Ureter (tissue), 1 donor: ENCODE measurements around the gene ZNF440. TPM values are rescaled to one million over a fixed set of nuclear protein-coding genes. Genes with fewer than 3 reads are reported as not detected.

ENCODE experiments used
- total RNA-seq: library from RNA; stranded (reverse); gene quantifications from one replicate; pipeline ENCODE4 v1.2.4, GENCODE V29; 2023
- donor health status: DM: yes; HTN: yes; CAD: no.

Gene ZNF440
- total RNA-seq, 1 donor from 2014 or later: 74.7 TPM

Other genes starting within 250 kb of the ZNF440 start
- gene ACP5, start 236.6 kb upstream of the ZNF440 start, total RNA-seq: 19.9 TPM
- gene ZNF627, start 216.8 kb upstream of the ZNF440 start, total RNA-seq: 20.7 TPM
- 21.5 TPM for gene ZNF823, start 75.3 kb upstream of the ZNF440 start, total RNA-seq
- gene ZNF441, start 47.3 kb upstream of the ZNF440 start, total RNA-seq: 17.9 TPM
- gene ZNF491, start 15.8 kb upstream of the ZNF440 start, total RNA-seq: 2.3 TPM
- 25.3 TPM for gene ZNF439, start 34.5 kb downstream of the ZNF440 start, total RNA-seq
- 17.9 TPM for gene ZNF69, start 73.5 kb downstream of the ZNF440 start, total RNA-seq
- 27.0 TPM for gene ZNF700, start 110.8 kb downstream of the ZNF440 start, total RNA-seq
- gene ZNF763, start 150.8 kb downstream of the ZNF440 start, total RNA-seq: 8.7 TPM
- gene ZNF433, start 221.4 kb downstream of the ZNF440 start, total RNA-seq: 20.0 TPM
- 1.1 TPM for gene ZNF878, start 238.7 kb downstream of the ZNF440 start, total RNA-seq